ENCODE measurements around the gene TST. TPM values are rescaled to one million over a fixed set of nuclear protein-coding genes. Genes with fewer than 3 reads are reported as not detected.
A peak's percentile ranks its signal among the peaks of the same experiment; 100 is the strongest.

The TST gene
- total and polyA plus RNA-seq, 3 experiments from 2014 or later = 0.75 to 5.1 (median 3.7) TPM

- CTCF ChIA-PET = no interaction called here
- H3K36me3 ChIP-seq (ENCODE audit: insufficient read depth, low read length) = no peaks in the 10 kb centered on the region
- DNase-seq = no peak
- no peaks in the 10 kb centered on the region for H3K27me3 ChIP-seq (ENCODE audit: insufficient read depth, low read length, poor library complexity, severe bottlenecking)
- POLR2A ChIA-PET = interaction anchor here (1.2 kb wide), 1 partner anchor 18 kb away, joined by 3 read pairs; no protein-coding TSS in a partner anchor
- no peaks in the 10 kb centered on the region for H3K9me3 ChIP-seq (ENCODE audit: low read length)
- no peak overlapping the region for H3K4me3 Mint-ChIP-seq
- H3K27me3 Mint-ChIP-seq = peaks cover 5 to 22% of the 10 kb centered on the region in 2 donors
- H3K4me1 ChIP-seq (ENCODE audit: insufficient read depth, low read length) = no peaks in the 10 kb centered on the region
- H3K4me1 Mint-ChIP-seq = no peaks in the 10 kb centered on the region
- no peaks in the 10 kb centered on the region for H3K9me3 Mint-ChIP-seq
- peaks cover 0 to under 1% (median 0%) of the 10 kb centered on the region in 3 donors for H3K36me3 Mint-ChIP-seq
- no peak overlapping the region for H3K27ac ChIP-seq (ENCODE audit: low read depth, low read length)
- no peak overlapping the region for H3K27ac Mint-ChIP-seq
- no peak overlapping the region for H3K4me3 ChIP-seq (ENCODE audit: low read length)
These were observed 13.6 kb upstream of the TST start for GRCh38 chr22:37032535-37033460.

GRCh38 chr22:37032134-37032534 is 12.9 kb upstream of the TST start:
- Histone ChIP-seq H3K27me3 (ENCODE audit: insufficient read depth, low read length, poor library complexity, severe bottlenecking) (no peaks in the 10 kb centered on the region), H3K36me3 (ENCODE audit: insufficient read depth, low read length) (no peaks in the 10 kb centered on the region), H3K27ac (ENCODE audit: low read depth, low read length) (no peak overlapping the region), H3K9me3 (ENCODE audit: low read length) (no peaks in the 10 kb centered on the region), H3K4me1 (ENCODE audit: insufficient read depth, low read length) (no peaks in the 10 kb centered on the region), H3K4me3 (ENCODE audit: low read length) (no peak overlapping the region)
- Mint-ChIP-seq H3K36me3 (peaks cover 0 to 3% (median 0%) of the 10 kb centered on the region in 3 donors), H3K4me3 (no peak overlapping the region), H3K4me1 (no peaks in the 10 kb centered on the region), H3K27ac (no peak overlapping the region), H3K27me3 (peaks cover 3 to 17% of the 10 kb centered on the region in 2 donors), H3K9me3 (no peaks in the 10 kb centered on the region)
- no peak for DNase-seq
- POLR2A ChIA-PET = interaction anchor here (1.2 kb wide), 1 partner anchor 19 kb away, joined by 3 read pairs; no protein-coding TSS in a partner anchor
- CTCF ChIA-PET = no interaction called here

- DNase-seq = no peak
- Mint-ChIP-seq H3K9me3 (no peaks in the 10 kb centered on the region), H3K27me3 (peaks cover 0 to 10% of the 10 kb centered on the region in 2 donors), H3K4me3 (no peak overlapping the region), H3K36me3 (peaks cover 0 to 3% (median 0%) of the 10 kb centered on the region in 3 donors), H3K27ac (peak overlapping the region in 1 of 8 donors; percentile 77), H3K4me1 (no peaks in the 10 kb centered on the region)
- H3K27me3 ChIP-seq (ENCODE audit: insufficient read depth, low read length, poor library complexity, severe bottlenecking) = no peaks in the 10 kb centered on the region
- H3K9me3 ChIP-seq (ENCODE audit: low read length) = no peaks in the 10 kb centered on the region
- H3K4me3 ChIP-seq (ENCODE audit: low read length) = no peak overlapping the region
- ChIA-PET CTCF (no interaction called here), POLR2A (no interaction called here)
- no peaks in the 10 kb centered on the region for H3K36me3 ChIP-seq (ENCODE audit: insufficient read depth, low read length)
- H3K4me1 ChIP-seq (ENCODE audit: insufficient read depth, low read length) = no peaks in the 10 kb centered on the region
- H3K27ac ChIP-seq (ENCODE audit: low read depth, low read length) = no peak overlapping the region
These were observed 11.5 kb upstream of the TST start for GRCh38 chr22:37030560-37031281.

- no peak overlapping the region for H3K27ac ChIP-seq (ENCODE audit: low read depth, low read length)
These were observed 9.7 kb upstream of the TST start for GRCh38 chr22:37028692-37029674.

GRCh38 chr22:37027556-37027955 is 8.3 kb upstream of the TST start:
- Mint-ChIP-seq H3K27me3 (no peaks in the 10 kb centered on the region), H3K27ac (no peak overlapping the region), H3K4me1 (no peaks in the 10 kb centered on the region), H3K36me3 (peaks cover 0 to 3% (median 0%) of the 10 kb centered on the region in 3 donors), H3K9me3 (no peaks in the 10 kb centered on the region), H3K4me3 (no peak overlapping the region)
- H3K4me3 ChIP-seq (ENCODE audit: low read length) = no peak overlapping the region
- H3K36me3 ChIP-seq (ENCODE audit: insufficient read depth, low read length) = no peaks in the 10 kb centered on the region
- POLR2A ChIA-PET = no interaction called here
- CTCF ChIA-PET = no interaction called here
- H3K9me3 ChIP-seq (ENCODE audit: low read length) = no peaks in the 10 kb centered on the region
- no peaks in the 10 kb centered on the region for H3K4me1 ChIP-seq (ENCODE audit: insufficient read depth, low read length)
- no peak for DNase-seq
- no peaks in the 10 kb centered on the region for H3K27me3 ChIP-seq (ENCODE audit: insufficient read depth, low read length, poor library complexity, severe bottlenecking)
- no peak overlapping the region for H3K27ac ChIP-seq (ENCODE audit: low read depth, low read length)

More at GRCh38 chr22:37028692-37029674, 9.7 kb upstream of the TST start:
- Mint-ChIP-seq H3K27me3 (no peaks in the 10 kb centered on the region), H3K4me1 (no peaks in the 10 kb centered on the region), H3K4me3 (no peak overlapping the region), H3K9me3 (no peaks in the 10 kb centered on the region), H3K27ac (peak overlapping the region in 1 of 8 donors; percentile 9), H3K36me3 (peaks cover 0 to 3% (median 0%) of the 10 kb centered on the region in 3 donors)
- ChIA-PET CTCF (interaction anchor here (1.0 kb wide), 1 partner anchor 11 kb away, joined by 4 read pairs; no protein-coding TSS in a partner anchor), POLR2A (no interaction called here)
- no peaks in the 10 kb centered on the region for H3K36me3 ChIP-seq (ENCODE audit: insufficient read depth, low read length)
- H3K4me3 ChIP-seq (ENCODE audit: low read length) = no peak overlapping the region
- H3K27me3 ChIP-seq (ENCODE audit: insufficient read depth, low read length, poor library complexity, severe bottlenecking) = no peaks in the 10 kb centered on the region
- no peaks in the 10 kb centered on the region for H3K4me1 ChIP-seq (ENCODE audit: insufficient read depth, low read length)
- DNase-seq = no peak
- H3K9me3 ChIP-seq (ENCODE audit: low read length) = no peaks in the 10 kb centered on the region

GRCh38 chr22:37026325-37026724 is 7.1 kb upstream of the TST start:
- no peak overlapping the region for H3K4me3 ChIP-seq (ENCODE audit: low read length)
- H3K36me3 ChIP-seq (ENCODE audit: insufficient read depth, low read length) = no peaks in the 10 kb centered on the region
- ChIA-PET POLR2A (no interaction called here), CTCF (interaction anchor here (1.7 kb wide), 1 partner anchor 105 kb away, joined by 3 read pairs; no protein-coding TSS in a partner anchor)
- H3K36me3 Mint-ChIP-seq = peaks cover 0 to 3% (median 0%) of the 10 kb centered on the region in 3 donors
- H3K9me3 Mint-ChIP-seq = no peaks in the 10 kb centered on the region
- H3K4me1 Mint-ChIP-seq = peaks cover 4 to 8% (median 6%) of the 10 kb centered on the region in 3 donors
- no peaks in the 10 kb centered on the region for H3K4me1 ChIP-seq (ENCODE audit: insufficient read depth, low read length)
- H3K27ac ChIP-seq (ENCODE audit: low read depth, low read length) = no peak overlapping the region
- no peaks in the 10 kb centered on the region for H3K27me3 ChIP-seq (ENCODE audit: insufficient read depth, low read length, poor library complexity, severe bottlenecking)
- no peak for DNase-seq
- H3K27me3 Mint-ChIP-seq = peaks cover 0 to 1% of the 10 kb centered on the region in 2 donors
- H3K9me3 ChIP-seq (ENCODE audit: low read length) = no peaks in the 10 kb centered on the region
- no peak overlapping the region for H3K4me3 Mint-ChIP-seq
- H3K27ac Mint-ChIP-seq = peak overlapping the region in 1 of 8 donors; percentile 54

- Histone ChIP-seq H3K27ac (ENCODE audit: low read depth, low read length) (no peak overlapping the region), H3K4me1 (ENCODE audit: insufficient read depth, low read length) (no peaks in the 10 kb centered on the region), H3K4me3 (ENCODE audit: low read length) (no peak overlapping the region), H3K27me3 (ENCODE audit: insufficient read depth, low read length, poor library complexity, severe bottlenecking) (no peaks in the 10 kb centered on the region), H3K9me3 (ENCODE audit: low read length) (no peaks in the 10 kb centered on the region), H3K36me3 (ENCODE audit: insufficient read depth, low read length) (no peaks in the 10 kb centered on the region)
- Mint-ChIP-seq H3K4me3 (no peak overlapping the region), H3K36me3 (peaks cover 0 to 3% (median 0%) of the 10 kb centered on the region in 3 donors), H3K27me3 (peaks cover 0 to 1% of the 10 kb centered on the region in 2 donors), H3K27ac (no peak overlapping the region), H3K4me1 (peaks cover 4 to 9% (median 6%) of the 10 kb centered on the region in 3 donors), H3K9me3 (no peaks in the 10 kb centered on the region)
- no peak for DNase-seq
- CTCF ChIA-PET = interaction anchor here (1.7 kb wide), 1 partner anchor 105 kb away, joined by 3 read pairs; no protein-coding TSS in a partner anchor
- POLR2A ChIA-PET = no interaction called here
These were observed 6.3 kb upstream of the TST start for GRCh38 chr22:37025500-37026070.

Data from CD8-positive, alpha-beta memory T cell (primary cell).